EL (cell line): Measurements from ENCODE around the gene ARMC9.

Experiments used
- DNase-seq: peaks from one replicate; pipeline ENCODE4 v3.0.0-alpha.2; 2016

Gene ARMC9

DNA sequence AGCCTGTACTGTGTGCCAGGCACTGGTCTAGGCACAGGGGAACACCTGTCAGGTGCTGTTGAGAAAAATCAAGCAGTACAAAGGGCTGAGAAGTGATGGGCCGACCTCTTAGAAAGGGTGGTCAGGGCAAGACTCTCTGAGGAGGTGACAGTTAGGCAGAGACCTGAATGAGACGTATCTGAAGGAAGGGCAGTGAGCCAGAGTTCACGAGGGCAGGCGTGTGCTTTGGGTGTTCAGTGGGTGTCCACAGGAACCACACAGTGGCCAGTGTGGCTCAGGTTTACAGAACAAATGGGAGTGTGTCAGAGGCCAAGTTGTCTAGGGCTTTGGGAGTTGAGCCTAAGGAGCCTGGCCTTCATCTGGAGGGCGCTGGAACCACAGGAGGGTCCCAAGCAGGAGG lies 6.2 kb downstream of the ARMC9 start:
- no peak for DNase-seq

DNA sequence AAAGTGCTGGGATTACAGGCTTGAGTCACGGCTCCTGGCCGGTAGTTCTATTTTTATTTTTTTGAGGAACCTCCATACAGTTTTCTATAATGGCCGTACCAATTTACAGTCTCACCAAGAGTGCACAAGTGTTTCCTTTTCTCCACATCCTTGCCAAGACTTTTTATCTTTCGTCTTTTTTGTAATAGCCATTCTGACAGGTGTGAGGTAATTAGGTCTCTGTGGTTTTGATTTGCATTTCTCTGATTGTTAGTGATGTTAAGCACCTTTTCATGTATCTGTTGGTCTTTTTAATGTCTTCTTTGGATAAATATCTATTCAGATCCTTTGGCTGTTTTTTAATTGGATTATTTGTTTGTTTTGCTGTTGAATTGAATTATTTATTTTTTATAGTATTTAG lies 9.3 kb downstream of the ARMC9 start:
- DNase-seq, result no peak

DNA sequence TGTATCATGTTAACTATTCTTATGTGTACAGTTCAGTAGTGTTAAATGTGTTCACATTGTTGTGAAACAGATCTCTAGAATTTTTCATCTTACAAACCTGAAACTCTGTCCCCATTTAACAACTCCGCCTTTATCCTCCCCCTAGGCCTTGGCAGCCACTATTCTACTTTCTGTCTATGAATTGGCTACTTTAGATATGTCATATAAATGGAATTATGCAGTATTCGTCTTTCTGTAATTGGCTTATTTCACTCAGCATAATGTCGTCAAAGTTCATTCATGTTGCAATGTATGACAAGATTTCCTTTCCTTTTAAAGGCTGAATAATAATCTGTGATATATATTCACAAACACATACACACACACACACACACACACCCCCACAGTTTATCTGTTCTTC lies 12.4 kb downstream of the ARMC9 start:
- DNase-seq, result no peak

DNA sequence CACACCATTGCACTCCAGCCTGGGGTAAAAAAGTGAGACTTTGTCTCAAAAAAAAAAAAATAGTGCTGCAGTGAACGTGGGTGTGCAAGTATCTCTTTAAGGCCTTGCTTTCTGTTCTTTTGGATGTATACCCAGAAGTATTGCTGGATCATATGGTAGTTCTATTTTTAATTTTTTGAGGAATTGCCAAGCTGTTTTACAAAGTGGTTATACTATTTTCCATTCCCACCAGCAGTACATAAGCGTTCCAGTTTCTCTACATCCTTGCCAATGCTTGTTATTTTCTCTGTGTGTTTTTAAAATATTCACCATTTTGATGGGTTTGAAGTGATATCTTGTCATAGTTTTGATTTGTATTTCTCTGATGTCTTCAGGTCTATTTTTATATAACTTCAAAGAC lies 13.1 kb downstream of the ARMC9 start:
- no peak for DNase-seq

DNA sequence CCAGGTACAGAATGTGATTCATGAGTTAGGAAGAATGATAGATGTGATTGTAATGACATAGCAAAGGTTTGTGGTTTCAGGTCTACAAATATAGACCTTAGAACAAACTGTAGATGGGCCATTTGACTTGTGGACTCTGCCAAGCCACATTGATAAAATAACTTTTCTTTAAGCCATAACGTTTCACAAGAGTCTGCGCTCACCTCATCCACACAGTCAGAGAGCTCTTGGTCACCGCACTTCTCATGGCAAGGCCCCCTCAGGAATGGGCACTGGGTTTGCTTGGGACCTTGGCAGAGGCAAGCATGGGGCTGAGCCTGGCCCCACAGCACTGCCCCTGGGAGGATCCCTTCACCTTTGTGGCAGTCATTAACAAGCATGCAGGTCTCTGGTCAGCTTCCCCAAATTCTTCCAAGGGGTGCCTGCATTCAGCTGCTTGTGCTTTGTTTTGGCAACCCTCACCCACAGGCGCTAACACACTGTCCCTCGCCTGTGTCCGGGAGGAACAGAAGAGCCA lies 14.0 kb downstream of the ARMC9 start:
- DNase-seq, result no peak

DNA sequence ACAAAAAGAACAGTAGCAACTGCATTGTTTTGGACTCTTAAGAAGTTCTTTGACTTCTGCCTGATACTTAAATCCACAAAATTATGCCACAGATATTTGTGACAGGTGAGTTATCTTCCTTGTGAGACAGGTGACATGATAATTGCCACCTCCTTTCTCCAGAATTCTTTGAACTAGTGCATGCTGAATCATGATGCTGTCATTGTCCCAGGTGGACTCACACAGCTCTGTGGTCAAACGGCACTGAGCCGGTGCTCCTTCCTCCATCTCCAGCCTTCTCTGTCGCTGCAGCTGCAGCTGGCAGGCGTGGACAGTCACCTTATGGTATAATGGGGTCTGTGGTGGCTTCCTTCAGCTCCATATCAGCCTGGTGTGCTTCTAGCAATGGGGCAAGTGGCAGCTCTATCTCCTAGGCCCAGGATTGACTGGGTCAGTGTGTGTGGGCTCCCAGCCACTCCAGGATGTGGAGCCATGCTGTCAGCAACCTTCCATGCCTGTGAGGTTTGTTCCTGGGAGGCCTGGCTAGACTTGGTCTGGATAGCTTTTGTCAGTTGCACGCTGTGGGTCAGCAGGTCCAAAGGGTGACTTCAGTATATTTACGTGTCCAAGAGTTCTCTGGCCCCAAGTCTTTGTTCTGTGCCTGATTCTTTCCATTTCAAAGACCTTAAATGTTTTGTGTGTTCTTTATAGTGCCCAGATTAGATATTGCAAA lies 15.7 kb downstream of the ARMC9 start:
- DNase-seq, result no peak

DNA sequence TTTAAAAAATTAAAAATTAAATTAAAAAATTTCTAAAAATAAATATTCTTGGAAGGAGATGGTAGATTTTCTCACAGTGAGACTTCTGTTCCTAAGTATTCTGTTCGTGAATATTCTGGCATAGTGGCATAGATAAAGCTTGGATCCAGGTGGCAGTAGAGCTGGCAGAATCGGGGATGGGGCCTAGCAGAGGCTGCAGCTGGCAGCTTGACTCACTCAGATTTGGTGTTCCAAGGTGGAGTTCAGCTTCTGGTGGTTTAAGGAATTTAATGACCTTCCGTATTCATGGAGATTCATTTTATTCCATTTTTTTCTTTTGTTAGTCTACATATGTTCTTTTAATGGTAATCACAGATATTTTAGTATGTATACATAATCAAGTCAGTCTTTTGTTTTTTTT lies 19.9 kb downstream of the ARMC9 start:
- no peak for DNase-seq

DNA sequence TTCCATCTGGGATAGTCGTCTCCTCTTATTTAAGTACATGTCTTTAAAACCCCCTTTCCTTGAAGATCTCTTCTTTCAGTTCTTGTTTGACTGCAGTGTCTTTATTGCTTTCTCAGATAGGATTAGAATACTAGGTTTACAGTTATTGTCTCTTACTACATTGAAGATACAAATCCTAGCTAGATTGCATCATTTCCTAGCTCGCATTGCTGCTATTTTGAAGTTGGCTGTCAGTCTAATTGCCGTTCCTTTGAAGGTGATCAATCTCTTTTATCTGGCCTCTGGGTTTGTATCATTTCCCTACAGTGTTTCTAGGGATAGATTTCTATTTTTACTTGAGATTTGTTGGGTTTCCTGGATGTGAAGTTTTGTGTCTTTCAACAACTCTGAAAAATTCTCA lies 20.9 kb downstream of the ARMC9 start:
- DNase-seq, result no peak

DNA sequence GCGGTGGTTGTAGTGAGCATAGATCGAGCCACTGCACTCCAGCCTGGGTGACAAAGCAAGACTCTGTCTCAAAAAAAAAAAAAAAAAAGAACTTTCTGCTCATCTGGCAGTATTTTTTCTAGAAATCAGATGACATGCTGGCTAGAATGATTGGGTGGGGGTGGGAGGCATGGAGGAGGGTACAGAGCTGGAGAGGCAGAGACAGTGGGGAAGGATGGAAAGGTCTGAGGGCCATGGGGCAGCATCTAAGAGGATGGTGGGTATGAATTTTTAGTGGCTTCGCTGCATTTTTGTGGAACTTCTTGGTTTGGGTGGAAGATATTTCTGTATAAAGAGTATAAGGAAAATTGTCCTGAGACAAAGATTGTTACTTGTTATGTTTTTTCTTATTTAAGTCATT lies 23.3 kb downstream of the ARMC9 start:
- DNase-seq, result peak; percentile 11

DNA sequence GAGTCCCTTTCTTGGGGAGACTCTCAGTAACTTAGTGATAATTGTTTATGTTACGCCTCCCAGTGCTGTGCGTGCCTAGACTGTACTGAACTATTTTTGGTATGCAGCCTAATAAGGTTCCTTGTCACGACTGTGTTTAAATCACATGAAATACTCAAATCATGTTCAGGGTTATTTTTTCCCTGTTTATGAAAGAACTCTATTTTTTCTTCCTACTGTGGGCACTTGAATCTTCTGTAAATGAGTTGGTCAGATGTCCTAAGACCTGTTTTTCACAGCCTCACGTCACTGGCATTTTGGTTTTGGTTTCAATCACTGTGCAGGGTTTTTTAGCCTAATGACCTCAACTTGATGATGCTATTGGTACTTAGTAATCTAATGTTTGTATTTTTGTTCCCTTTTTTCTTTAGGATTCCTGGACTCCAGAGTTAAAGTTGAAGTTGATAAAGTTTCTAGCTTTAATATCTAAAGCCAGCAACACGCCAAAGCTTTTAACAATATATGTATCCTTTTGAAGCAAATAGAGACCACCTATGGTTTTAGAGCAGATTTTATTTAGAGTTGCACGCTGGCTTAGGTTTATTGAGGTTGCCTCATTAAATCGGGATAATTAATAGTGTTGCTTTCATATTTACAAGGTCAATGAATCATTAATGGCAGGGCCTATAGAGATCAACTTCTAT lies 24.0 kb downstream of the ARMC9 start:
- DNase-seq, result peak; percentile 78

DNA sequence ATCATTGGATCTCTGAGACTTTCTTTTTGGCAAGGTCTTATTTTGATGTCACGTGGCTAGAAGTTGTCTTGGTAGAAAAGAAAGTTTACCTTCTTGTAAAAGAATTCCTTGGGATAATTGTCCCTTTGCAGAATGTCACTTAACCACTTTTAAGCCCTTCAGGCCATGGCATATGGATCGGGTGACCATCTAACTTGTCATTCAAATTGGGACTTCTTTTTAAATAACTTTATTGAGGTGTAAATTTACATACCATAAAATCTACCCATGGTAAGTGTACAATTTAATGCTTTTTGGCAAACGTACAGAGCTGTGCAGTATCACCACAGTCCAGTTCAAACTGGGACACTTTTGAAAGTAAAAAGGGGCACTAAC lies 24.6 kb downstream of the ARMC9 start:
- no peak for DNase-seq

DNA sequence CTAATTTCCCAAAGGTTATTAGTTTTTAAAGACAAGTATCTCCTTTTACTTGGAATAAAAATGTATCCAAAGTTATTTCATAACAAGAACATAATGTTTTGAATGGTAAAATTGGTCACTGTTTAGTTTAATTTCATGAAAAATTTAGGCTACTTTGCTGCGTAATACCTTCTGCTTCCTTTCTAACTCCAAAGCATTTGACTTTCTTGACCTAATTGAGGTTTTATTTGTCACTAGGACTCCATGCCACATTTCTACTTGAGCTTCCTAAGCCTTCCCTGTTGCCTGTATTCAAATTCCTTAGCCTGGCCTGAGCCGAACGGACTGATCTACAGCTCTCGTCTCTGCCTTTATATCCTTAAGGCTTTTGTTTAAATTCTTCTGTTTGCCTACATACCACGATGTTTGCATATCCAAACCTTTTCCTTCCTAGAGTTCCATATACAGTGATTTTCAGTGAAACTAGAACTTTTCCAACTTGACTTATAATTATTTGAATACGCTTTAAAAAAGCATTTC lies 25.1 kb downstream of the ARMC9 start:
- DNase-seq, result no peak

DNA sequence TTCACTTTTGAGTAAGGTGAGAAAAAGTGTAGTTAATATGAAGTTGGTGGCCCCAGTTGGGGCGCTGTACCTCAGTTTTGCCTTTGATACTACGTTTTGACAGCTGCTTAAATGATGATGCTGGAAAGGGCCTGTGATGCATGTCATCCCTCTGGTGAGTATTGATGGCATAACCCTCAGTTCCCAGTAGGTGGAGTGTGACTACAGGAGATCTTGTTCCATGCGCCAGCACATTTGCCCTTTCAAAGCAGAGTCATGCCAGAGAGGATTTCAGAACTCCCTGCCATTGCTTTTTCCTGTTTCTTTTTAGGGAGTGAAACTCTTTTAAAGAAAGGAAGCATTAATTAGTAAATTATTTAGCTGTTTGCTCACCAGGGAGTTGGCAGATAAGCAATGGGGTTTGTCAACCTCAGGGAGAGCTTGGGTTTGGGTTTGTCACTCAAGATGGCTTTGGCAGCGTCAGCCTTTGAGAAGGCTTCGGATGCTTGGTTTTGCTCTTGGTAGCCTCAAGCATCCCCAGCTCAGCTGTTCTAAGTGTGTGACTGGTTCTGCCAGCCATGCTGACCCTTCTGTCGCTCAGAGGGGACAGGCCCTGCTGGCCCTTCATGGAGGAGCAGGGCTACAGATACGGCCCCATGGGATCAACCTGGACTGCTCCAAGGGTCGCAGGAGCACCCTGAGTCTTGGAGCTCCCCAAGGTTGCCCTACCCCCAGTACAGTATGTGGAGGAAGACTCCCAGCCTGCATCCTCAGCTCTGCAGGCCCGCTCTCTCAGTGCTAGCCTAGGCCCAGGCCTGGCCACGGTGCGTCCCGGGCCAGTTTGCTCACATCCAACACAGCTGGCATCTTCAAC lies 29.1 kb downstream of the ARMC9 start:
- DNase-seq, result peak; percentile 73

DNA sequence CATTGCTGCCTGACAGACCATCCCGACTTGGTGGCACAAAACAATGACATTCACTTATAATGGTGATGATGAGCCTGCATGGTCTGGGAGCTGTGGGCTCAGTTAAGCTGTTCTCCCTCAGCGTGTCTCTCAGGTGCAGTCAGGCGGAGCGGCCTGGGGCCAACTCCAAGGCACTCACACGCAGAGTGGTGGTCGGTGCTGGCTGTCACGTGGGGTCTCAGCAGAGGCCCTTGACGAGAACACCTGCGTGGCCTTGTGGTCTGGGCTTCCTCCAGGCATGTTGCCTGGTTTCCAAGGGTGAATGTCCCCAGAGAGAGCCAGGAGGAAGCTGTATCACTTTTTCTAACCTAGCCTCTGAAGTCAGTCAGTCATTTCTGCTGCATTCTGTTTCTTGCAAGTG lies 29.8 kb downstream of the ARMC9 start:
- no peak for DNase-seq

DNA sequence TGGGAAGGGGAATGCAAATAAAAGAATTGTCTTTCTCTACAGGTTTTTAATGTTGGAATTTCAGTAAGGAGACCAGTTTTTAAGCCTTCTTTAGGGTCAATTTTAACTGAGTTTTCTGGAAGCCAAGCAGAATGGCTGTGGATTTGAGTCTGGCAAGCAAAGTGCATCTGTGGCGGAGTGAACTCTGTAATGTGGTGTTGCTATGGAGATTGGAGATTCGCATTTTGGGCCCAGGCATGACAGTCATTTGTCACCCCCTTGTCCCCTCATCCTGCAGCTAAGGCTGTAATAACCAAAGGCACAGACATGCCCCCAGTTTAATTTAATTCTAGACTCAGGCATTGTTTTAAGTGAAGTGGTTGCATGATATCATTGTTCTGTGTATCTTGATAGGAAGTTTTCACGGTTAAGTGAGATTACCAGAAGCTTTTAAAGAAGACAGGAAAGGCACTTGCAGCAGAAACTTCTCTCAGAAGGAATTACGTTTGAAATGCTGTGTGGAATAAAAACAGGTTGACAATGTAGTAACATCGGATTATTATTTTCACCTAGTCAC lies 30.6 kb downstream of the ARMC9 start:
- no peak for DNase-seq

DNA sequence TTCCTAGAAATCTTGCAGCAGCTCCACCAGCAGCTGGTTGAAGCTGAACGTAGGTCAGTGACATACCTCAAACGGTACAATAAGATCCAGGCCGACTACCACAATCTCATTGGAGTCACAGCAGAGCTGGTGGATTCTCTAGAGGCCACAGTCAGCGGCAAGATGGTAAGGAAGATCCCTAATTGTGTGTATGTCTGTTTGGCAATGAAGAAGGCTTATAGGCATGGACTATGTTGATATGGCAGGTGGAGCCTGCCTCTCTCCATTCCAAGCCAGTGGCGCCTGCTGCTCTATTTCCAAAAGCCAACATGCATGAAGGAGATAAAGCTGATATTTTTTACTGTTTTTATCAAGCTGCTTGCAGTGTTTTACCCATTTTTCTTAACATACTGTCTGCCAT lies 36.8 kb downstream of the ARMC9 start:
- DNase-seq, result no peak

DNA sequence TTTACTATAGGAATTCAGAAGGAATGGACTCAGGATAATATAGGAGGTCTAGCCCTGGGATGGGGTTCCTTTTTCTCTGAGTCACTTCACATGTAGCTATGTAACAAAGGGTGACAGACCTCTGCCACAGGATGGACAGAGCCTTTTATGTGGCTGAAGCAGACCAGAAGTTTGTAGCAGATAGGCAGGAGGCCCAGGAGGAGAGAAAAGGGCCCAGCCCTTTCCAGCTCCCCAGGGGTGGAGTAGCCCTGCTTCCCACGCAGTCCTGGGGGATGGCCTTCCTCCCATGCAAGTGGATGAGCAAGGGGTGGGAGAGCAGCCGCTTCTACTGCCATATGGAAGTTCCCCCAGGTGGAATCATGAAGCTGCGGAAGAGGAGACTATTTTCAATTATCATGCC lies 40.3 kb downstream of the ARMC9 start:
- DNase-seq, result no peak

DNA sequence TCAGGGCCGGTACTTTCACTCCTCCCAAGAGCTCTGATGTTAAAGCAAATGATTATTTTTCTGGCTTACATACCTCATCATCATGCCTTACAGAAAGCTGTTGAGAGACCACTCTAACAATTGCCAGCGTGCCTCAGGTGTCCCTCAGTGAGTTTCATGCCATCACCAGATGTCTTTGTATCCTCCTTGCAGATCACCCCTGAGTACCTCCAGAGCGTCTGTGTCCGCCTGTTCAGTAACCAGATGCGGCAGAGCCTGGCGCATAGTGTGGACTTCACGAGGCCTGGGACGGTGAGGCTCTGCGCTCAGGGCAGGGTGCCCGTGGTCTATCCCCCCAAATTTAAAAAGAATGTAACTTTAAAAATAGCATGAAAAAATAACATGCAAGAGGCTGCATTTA lies 41.3 kb downstream of the ARMC9 start:
- DNase-seq, result no peak

DNA sequence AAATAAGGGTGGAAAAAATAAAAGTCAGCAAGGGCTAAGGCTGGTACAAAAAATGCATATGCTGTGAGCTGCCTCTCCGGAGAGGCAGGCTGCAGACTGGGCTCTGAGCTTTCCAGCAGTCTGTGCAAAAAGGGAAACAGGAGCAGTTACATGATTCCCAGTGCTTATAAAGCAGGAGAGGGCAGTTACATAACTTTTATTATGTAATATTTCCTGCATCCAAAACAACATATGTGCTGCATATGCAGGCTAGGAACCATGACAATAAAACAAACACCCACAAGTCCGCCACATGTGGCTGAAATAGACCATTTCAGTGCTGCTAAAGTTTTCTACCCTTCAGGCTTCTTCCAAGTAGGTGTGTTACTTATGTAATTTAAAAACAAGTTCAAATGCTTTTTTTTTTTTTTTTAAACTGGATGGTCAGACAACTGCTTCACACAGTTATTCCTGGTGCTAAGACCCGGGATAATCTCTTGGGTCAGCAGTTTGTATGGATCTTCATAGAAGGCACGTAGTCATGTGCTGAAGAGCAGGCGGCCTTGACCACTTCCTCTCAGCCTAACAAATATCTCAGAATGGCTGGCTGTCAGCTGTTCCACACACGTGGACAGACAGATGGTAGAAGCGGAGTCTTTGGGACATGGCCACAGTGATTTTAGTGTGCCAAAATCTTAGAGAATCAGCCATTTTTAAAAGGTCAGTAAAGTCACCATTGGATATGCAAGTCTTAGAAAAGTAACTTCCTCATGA lies 43.5 kb downstream of the ARMC9 start:
- DNase-seq, result no peak

DNA sequence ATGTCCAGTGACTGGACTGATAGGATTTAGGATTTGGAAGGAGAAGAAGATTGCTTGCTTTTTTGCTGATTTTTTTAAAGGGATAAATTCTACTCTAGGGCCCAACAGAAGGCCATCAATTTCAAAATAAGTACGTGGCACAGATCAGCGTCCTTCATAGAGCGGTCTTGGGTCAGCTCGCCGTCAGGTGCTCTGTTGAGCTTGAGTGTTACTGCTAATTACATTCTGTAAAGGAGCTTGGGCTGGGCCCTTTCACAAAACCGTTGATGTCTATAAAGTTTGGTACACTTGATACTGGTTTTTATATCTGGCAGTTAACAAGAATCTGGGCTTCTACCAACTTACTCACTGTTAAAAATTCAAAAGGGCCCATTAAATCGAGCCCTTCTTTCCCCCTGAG lies 45.4 kb downstream of the ARMC9 start:
- no peak for DNase-seq

DNA sequence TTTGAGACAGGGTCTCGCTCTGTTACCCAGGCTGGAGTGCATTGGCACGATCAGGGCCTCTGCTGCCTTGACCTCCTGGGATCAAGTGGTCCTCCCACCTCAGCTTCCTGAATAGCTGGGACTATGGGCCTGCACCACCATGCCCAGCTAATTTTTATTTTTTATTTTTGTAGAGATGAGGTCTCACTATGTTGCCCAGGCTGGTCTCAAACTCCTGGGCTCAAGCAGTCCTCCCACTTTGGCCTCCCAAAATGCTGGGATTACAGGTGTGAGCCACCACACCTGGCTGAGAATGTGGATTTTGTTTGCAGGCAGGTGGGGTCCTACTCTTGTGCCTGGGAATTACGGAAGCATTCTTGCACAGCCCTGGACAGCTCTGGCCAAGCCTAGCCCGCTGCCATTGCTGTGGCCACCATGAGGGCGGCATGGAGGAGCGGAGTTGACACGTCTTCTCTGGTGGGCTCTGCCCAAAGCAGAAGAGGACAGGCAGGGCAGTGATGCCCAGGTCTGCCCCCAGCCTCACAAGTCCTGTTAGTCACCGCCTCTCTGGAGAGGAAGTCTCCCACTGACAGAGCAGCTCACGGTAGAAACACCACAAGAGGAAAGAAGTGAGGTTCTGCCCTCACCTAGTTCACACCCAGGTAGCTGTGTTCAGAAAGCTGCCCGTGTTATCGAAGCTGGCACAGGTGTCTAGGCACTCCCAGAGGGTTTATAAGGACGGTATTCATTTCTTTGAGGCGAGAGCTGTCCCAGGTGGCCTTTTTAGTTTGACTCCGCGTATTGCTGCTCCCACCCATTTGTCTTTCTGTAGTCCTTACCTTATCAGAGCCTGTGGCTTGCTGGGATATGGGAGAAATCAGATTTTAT lies 46.2 kb downstream of the ARMC9 start:
- DNase-seq, result no peak
